GM19467 (cell line): ENCODE results near the gene SLC13A1.

Experiments
- ATAC-seq: cut with Tn5 transposase; IDR thresholded peaks from one replicate; pipeline ENCODE4 v1.9.1; 2021; ENCODE audit warnings: mild to moderate bottlenecking, moderate library complexity; ENCODE audit not compliant: unreplicated experiment

The SLC13A1 gene

GRCh38 chr7:123198668-123199652, 809 bp downstream of the SLC13A1 start:
- no peak for ATAC-seq

GRCh38 chr7:123198111-123198510, 1.7 kb downstream of the SLC13A1 start:
- no peak for ATAC-seq

- ATAC-seq, result no peak
Observed at GRCh38 chr7:123193235-123193634, 6.5 kb downstream of the SLC13A1 start.

- no peak for ATAC-seq
Observed at GRCh38 chr7:123191132-123191531, 8.6 kb downstream of the SLC13A1 start.

GRCh38 chr7:123190109-123190831, 9.5 kb downstream of the SLC13A1 start:
- ATAC-seq, result peak; percentile 92

- no peak for ATAC-seq
Observed at GRCh38 chr7:123185756-123186155, 14.0 kb downstream of the SLC13A1 start.

GRCh38 chr7:123184271-123184670, 15.5 kb downstream of the SLC13A1 start:
- ATAC-seq, result no peak

GRCh38 chr7:123183431-123183830, 16.3 kb downstream of the SLC13A1 start:
- no peak for ATAC-seq

- no peak for ATAC-seq
Observed at GRCh38 chr7:123177442-123177841, 22.3 kb downstream of the SLC13A1 start.

- ATAC-seq, result no peak
Observed at GRCh38 chr7:123170333-123171246, 29.2 kb downstream of the SLC13A1 start.

GRCh38 chr7:123169065-123169464, 30.7 kb downstream of the SLC13A1 start:
- ATAC-seq, result no peak

GRCh38 chr7:123157606-123158005, 42.2 kb downstream of the SLC13A1 start:
- no peak for ATAC-seq

- ATAC-seq, result no peak
Observed at GRCh38 chr7:123155571-123155970, 44.2 kb downstream of the SLC13A1 start.

GRCh38 chr7:123154231-123154860, 45.4 kb downstream of the SLC13A1 start:
- peak; percentile 92 for ATAC-seq

GRCh38 chr7:123151443-123151842, 48.3 kb downstream of the SLC13A1 start:
- no peak for ATAC-seq

GRCh38 chr7:123148813-123149212, 51.0 kb downstream of the SLC13A1 start:
- no peak for ATAC-seq

GRCh38 chr7:123143252-123144006, 56.3 kb downstream of the SLC13A1 start:
- no peak for ATAC-seq

GRCh38 chr7:123140561-123140960, 59.2 kb downstream of the SLC13A1 start:
- ATAC-seq, result no peak

GRCh38 chr7:123135960-123136359, 63.8 kb downstream of the SLC13A1 start:
- no peak for ATAC-seq

- ATAC-seq, result no peak
Observed at GRCh38 chr7:123133924-123134323, 65.8 kb downstream of the SLC13A1 start.
